Thyroid gland (tissue), 4 donors: ENCODE measurements around the gene ZNF175.

Experiments
- CTCF ChIP-seq, 6 experiments: fragments of 200-600 bp in 3 of 6; fragments of 450-650 bp in 3 of 6; sonication (generic) in 3 of 6; IDR thresholded peaks; one replicate each; pipeline ENCODE4 v1.5.1; 2016 to 2019; ENCODE audit warnings: antibody characterized with exemption in 6 of 6, mild to moderate bottlenecking in 2 of 6, inconsistent platforms in 1 of 6, moderate library complexity in 1 of 6
- POLR2A ChIP-seq, 2 donors: fragments of 450-650 bp; IDR thresholded peaks; one replicate each; pipeline ENCODE4 v1.6.1; 2017; ENCODE audit warnings: antibody characterized with exemption in 2 of 2, mild to moderate bottlenecking in 2 of 2, moderate library complexity in 1 of 2

- no peak for TF ChIP-seq CTCF (IDR thresholded peaks at IDR 0.05)
- TF ChIP-seq POLR2A (IDR thresholded peaks at IDR 0.05): no peak
Observed at GRCh38 chr19:51521357-51521756, 49.7 kb upstream of the ZNF175 start.
